ENCODE data around the gene BCAS3.

- TF ChIP-seq CTCF (IDR thresholded peaks at IDR 0.05 in 2 of 3, conservative IDR thresholded peaks at IDR 0.05 in 1 of 3; ENCODE audit: borderline replicate concordance in 1 of 3, insufficient read depth in 1 of 3, low read depth in 2 of 3, low read length in 2 of 3) (no peak), CEBPB (IDR thresholded peaks at IDR 0.05; ENCODE audit: low read depth) (no peak), POLR2A (IDR thresholded peaks at IDR 0.05; ENCODE audit: borderline replicate concordance, extremely low read depth, insufficient read depth, insufficient read length) (no peak), RAD21 (IDR thresholded peaks at IDR 0.05; ENCODE audit: low read depth) (no peak)
- TF ChIP-seq, protein P1, sequence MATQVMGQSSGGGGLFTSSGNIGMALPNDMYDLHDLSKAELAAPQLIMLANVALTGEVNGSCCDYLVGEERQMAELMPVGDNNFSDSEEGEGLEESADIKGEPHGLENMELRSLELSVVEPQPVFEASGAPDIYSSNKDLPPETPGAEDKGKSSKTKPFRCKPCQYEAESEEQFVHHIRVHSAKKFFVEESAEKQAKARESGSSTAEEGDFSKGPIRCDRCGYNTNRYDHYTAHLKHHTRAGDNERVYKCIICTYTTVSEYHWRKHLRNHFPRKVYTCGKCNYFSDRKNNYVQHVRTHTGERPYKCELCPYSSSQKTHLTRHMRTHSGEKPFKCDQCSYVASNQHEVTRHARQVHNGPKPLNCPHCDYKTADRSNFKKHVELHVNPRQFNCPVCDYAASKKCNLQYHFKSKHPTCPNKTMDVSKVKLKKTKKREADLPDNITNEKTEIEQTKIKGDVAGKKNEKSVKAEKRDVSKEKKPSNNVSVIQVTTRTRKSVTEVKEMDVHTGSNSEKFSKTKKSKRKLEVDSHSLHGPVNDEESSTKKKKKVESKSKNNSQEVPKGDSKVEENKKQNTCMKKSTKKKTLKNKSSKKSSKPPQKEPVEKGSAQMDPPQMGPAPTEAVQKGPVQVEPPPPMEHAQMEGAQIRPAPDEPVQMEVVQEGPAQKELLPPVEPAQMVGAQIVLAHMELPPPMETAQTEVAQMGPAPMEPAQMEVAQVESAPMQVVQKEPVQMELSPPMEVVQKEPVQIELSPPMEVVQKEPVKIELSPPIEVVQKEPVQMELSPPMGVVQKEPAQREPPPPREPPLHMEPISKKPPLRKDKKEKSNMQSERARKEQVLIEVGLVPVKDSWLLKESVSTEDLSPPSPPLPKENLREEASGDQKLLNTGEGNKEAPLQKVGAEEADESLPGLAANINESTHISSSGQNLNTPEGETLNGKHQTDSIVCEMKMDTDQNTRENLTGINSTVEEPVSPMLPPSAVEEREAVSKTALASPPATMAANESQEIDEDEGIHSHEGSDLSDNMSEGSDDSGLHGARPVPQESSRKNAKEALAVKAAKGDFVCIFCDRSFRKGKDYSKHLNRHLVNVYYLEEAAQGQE (IDR thresholded peaks at IDR 0.05; ENCODE audit: low read depth): no peak
Observed at GRCh38 chr17:61405686-61406536, 728.3 kb downstream of the BCAS3 start.

Data from HCT116 (cell line).